GM18511 (cell line): ENCODE results near the gene TMEM115.
"Not testable (repeated sequence)": the region's sequence is repeated elsewhere in the genome, so short reads cannot be mapped to it uniquely, and the experiment has no call there.

ENCODE experiments used
- ATAC-seq: cut with Tn5 transposase; IDR thresholded peaks from one replicate; pipeline ENCODE4 v1.9.1; 2021; ENCODE audit warnings: mild to moderate bottlenecking, moderate library complexity; ENCODE audit not compliant: unreplicated experiment

TMEM115 gene

GRCh38 chr3:50319181-50319893 lies 40.0 kb downstream of the TMEM115 start:
- ATAC-seq = no peak

DNA sequence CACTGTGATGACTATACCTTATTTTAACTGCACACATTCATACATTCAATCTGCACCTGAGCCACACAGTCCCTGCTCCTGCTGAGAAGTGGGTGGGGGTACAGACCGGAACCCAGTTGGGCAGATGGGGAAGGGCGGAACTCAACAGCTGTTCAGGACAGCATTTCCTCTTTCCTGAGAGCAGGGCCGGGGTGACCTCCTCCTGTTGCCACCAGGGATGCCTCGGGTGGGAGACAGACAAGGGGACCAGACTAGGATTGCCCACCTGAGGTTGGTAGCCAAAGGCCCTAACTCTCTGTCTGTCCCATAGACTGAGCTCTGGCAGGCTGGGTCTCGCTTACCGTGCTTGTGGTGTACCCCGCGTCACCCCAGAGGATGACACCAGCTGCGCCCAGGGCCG lies 40.7 kb downstream of the TMEM115 start:
- no peak for ATAC-seq

GRCh38 chr3:50318163-50318562 lies 41.2 kb downstream of the TMEM115 start:
- ATAC-seq = no peak

DNA sequence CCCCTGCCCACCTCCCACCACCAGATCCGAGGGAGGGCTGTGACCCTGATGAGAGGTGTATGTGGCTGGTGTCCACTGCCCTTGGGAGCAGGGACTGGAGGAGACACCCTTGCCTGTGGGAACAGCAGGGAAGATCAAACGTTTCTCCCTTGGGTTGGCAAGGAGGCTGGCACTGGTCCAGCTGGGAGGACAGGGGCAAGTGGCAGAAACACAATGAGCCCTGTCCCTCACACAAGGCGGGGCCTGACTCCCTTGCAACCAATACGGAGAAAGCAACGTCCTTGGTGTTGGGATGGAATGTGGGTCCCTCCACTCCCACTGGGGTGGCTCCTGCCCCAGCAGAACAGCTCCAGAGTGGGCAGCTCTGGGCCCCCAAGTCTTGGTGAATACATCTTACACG lies 42.0 kb downstream of the TMEM115 start:
- ATAC-seq = no peak

DNA sequence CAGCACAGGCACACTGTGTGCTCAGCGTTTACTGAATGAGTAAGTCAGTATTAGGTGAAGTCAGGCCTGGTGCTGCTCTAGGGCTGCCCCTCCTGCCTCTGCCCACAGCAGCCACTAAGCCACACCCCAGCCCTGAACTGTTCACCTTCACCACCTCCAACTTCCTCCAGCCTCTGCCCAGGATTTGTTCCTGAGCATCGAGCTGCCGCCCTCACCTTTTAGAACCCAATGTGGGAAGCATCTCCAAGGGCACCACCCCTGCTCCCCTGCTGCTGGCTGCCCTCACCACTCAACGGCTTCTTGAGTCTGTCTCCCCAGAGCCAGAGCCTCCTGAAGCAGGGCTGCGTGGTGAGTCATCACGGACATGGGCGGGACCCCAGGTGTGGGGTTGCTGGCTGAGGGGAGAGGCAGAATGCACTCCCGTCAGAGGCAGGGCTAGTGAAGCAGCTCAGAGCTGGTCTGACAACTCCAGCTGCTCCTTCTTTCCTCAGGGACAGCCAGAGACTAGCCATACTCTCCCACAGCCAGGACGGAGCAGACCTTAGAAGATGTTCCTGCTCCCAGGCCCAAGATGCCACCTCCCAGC lies 42.6 kb downstream of the TMEM115 start:
- ATAC-seq = no peak

DNA sequence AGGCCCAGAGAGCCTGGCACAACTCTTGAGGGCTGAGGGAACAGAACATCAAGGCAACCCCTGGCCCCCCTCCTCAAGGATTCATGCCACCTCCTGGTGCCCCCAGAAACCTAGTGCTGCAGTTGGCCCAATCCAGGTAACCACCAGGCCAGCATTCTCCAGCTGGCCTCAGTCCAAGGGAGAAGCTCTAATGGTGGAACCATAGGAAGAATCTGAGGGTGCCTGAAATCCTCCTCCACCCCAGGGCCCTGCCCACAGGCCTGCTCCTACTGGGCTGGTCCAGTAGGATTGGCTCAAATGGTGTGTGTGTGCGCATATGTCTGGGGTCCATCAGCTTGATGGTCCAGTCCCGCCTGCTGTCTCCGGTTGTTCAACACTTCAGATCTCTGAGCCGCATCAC lies 44.5 kb downstream of the TMEM115 start:
- ATAC-seq = no peak

GRCh38 chr3:50314342-50314741 lies 45.0 kb downstream of the TMEM115 start:
- no peak for ATAC-seq

DNA sequence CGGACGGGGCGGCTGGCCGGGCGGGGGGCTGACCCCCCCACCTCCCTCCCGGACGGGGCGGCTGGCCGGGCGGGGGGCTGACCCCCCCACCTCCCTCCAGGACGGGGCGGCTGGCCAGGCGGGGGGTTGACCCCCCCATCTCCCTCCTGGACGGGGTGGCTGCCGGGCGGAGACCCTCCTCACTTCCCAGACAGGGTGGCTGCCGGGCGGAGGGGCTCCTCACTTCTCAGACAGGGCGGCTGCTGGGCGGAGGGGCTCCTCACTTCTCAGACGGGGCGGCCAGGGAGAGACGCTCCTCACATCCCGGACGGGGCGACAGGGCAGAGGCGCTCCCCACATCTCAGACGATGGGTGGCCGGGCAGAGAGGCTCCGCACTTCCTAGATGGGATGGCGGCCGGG lies 47.3 kb downstream of the TMEM115 start:
- ATAC-seq = not testable (repeated sequence)
